Measurements from ENCODE around the gene TMEM242. TPM values are rescaled to one million over a fixed set of nuclear protein-coding genes. Genes with fewer than 3 reads are reported as not detected.

The TMEM242 gene
- total and polyA plus RNA-seq, 2 of the 8 experiments (the other 6 are each of a cell fraction or from before 2014, with no cell fraction given) = 2.4 to 9.0 TPM

DNA sequence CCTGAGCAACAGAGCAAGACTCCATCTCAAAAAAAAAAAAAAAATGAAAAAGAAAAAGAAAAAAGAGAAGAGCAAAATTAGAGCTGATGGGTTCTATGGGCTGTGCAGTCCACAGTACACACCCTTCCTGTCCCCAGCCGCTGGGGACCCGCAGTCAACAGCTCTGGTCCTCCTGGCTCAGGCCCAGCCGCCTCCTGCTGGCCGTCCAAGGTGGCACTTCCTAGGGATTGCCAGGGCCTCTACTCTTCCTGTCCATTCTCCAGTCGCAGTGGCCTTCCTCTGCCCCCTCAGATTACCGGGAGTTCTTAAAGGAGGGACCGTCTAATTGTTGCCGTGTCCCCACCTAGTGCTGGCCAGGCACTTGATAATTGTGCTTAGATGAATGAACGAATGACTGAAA, 41.7 kb downstream of the TMEM242 start:
- no peaks in the 10 kb centered on the region for H4K20me1 ChIP-seq (replicated peaks in 1 of 2; ENCODE audit: control insufficient read depth in 1 of 2, insufficient read depth in 2 of 2, low read length in 2 of 2)
- ChIA-PET POLR2A (ENCODE audit: partially characterized antibody) (no interaction called here), CTCF (ENCODE audit: partially characterized antibody) (interaction anchor here (0.6 to 2.6 kb wide), 9 partner anchors 9 to 1420 kb away, joined by 3 to 10 read pairs (median 3); no protein-coding TSS in a partner anchor)
- H3K23ac ChIP-seq (ENCODE audit: insufficient read length) = no peak overlapping the region
- no peak for DNase-seq (ENCODE audit: low read depth in 1 of 2, low spot score in 2 of 2)
- H2BK15ac ChIP-seq (ENCODE audit: low read length) = no peak overlapping the region
- no peaks in the 10 kb centered on the region for H3K36me3 ChIP-seq (ENCODE audit: control insufficient read depth in 2 of 4, insufficient read depth in 4 of 4, low read length in 3 of 4)
- no peaks in the 10 kb centered on the region; the same call in 1 of the 2 replicates for H3K23me2 ChIP-seq (ENCODE audit: low read depth, low read length)
- H2BK12ac ChIP-seq (ENCODE audit: low read depth, low read length) = no peak overlapping the region
- H3K4ac ChIP-seq (replicated peaks; ENCODE audit: insufficient read length, low read depth, low read length) = no peak overlapping the region
- no peak overlapping the region for H3K9ac ChIP-seq (replicated peaks in 1 of 4; ENCODE audit: extremely low read depth in 1 of 4, low read depth in 3 of 4, low read length in 3 of 4)
- no peaks in the 10 kb centered on the region for H3K79me2 ChIP-seq (ENCODE audit: control insufficient read depth in 1 of 2, insufficient read depth in 2 of 2, low read length in 2 of 2)
- H3K56ac ChIP-seq (replicated peaks; ENCODE audit: insufficient read length, low read depth, low read length) = no peak overlapping the region
- TF ChIP-seq CTCF (IDR thresholded peaks at IDR 0.05; ENCODE audit: control extremely low read depth in 1 of 3, insufficient read depth in 1 of 3, low read depth in 1 of 3, low read length in 3 of 3) = peak; percentile 34 to 49 (median 38)
- no peak for TF ChIP-seq FOSL1 (IDR thresholded peaks at IDR 0.05; ENCODE audit: insufficient read depth, low read depth, low read length)
- peak; percentile 39 to 44 for TF ChIP-seq RAD21 (IDR thresholded peaks at IDR 0.05 in 1 of 2, conservative IDR thresholded peaks at IDR 0.05 in 1 of 2; ENCODE audit: low read depth in 2 of 2, low read length in 2 of 2)
- H2BK20ac ChIP-seq (ENCODE audit: low read length) = no peak overlapping the region
- H4K8ac ChIP-seq (ENCODE audit: extremely low read depth, insufficient read depth, low read length) = no peak overlapping the region
- H3K18ac ChIP-seq (ENCODE audit: extremely low read depth, low read length) = no peak overlapping the region
- H4K91ac ChIP-seq (replicated peaks; ENCODE audit: insufficient read length, low read length) = no peak overlapping the region
- H2AFZ ChIP-seq (ENCODE audit: low read length) = no peak overlapping the region
- no peak overlapping the region for H3K27ac ChIP-seq (ENCODE audit: low read depth, low read length)
- no peak overlapping the region for H2BK120ac ChIP-seq (replicated peaks; ENCODE audit: low read depth, low read length)
- no peak for FAIRE-seq
- H3K9me3 ChIP-seq (ENCODE audit: insufficient read depth in 2 of 2, low read depth in 1 of 2, low read length in 1 of 2) = no peaks in the 10 kb centered on the region
- H4K5ac ChIP-seq (ENCODE audit: insufficient read length, low read depth, low read length) = no peak overlapping the region
- no peak overlapping the region for H2AK5ac ChIP-seq (ENCODE audit: low read depth, low read length)
- no peak overlapping the region for H3K14ac ChIP-seq (ENCODE audit: insufficient read length)
- 83% methylated on average over 5 of the region's 9 CpGs; no CpG with 5 or more reads in 1 of the 2 experiments for WGBS, 2 experiments (ENCODE audit: extremely low coverage in 1 of 2, insufficient coverage in 1 of 2, insufficient read length in 1 of 2, insufficient replicate concordance in 2 of 2, low coverage in 1 of 2, low lambda C conversion rate in 2 of 2, missing lambda C conversion rate in 1 of 2)
- peaks cover 0 to 5% (median 0%) of the 10 kb centered on the region in 4 experiments; a peak in 1 of 7 replicates for H3K4me1 ChIP-seq (replicated peaks in 1 of 4; ENCODE audit: control insufficient read depth in 3 of 4, insufficient read depth in 4 of 4, low read length in 3 of 4)
- H3K4me2 ChIP-seq (ENCODE audit: insufficient read depth in 1 of 2, low read depth in 2 of 2, low read length in 2 of 2) = no peak overlapping the region
- H3K27me3 ChIP-seq (replicated peaks in 1 of 4; ENCODE audit: control insufficient read depth in 3 of 4, extremely low read depth in 1 of 4, insufficient read depth in 3 of 4, low read length in 3 of 4) = no peaks in the 10 kb centered on the region
- no peak overlapping the region for H2BK5ac ChIP-seq (ENCODE audit: low read depth, low read length)
- no peaks in the 10 kb centered on the region for H3K79me1 ChIP-seq (ENCODE audit: low read depth, low read length)
- H3K4me3 ChIP-seq (ENCODE audit: extremely low read depth in 1 of 4, insufficient read depth in 2 of 4, low read depth in 3 of 4, low read length in 4 of 4) = no peak overlapping the region

Measured in H1 (cell line).